CD14-positive monocyte (primary cell): ENCODE results near the gene NLGN1. TPM values are rescaled to one million over a fixed set of nuclear protein-coding genes. Genes with fewer than 3 reads are reported as not detected.

ENCODE experiments used
- DNase-seq, 3 donors: peaks; one replicate each; pipeline ENCODE4 v3.0.0-alpha.2; 2011 to 2022
- H2AFZ ChIP-seq: 2 replicates; pipeline ENCODE4 v1.6.0; 2012; ENCODE audit warnings: mild to moderate bottlenecking, low read depth, low read length, inconsistent platforms; ENCODE audit not compliant: insufficient read depth, poor library complexity, severe bottlenecking
- H3K27ac ChIP-seq, 2 donors: 1 replicate in 1 of 2; 2 replicates in 1 of 2; pipeline ENCODE4 v1.5.1; 2012 to 2013; ENCODE audit warnings: low read length in 2 of 2, control low read depth in 1 of 2, inconsistent platforms in 1 of 2, low read depth in 1 of 2, mild to moderate bottlenecking in 1 of 2
- H3K27me3 ChIP-seq, 2 donors: one replicate each; pipeline versions ENCODE4 v1.6.0 to v1.6.1; 2011 to 2013; ENCODE audit warnings: low read length in 2 of 2; ENCODE audit not compliant: control insufficient read depth in 2 of 2, insufficient read depth in 2 of 2
- H3K36me3 ChIP-seq, 2 donors: replicated peaks in 1 of 2; 1 replicate in 1 of 2; 2 replicates in 1 of 2; pipeline versions ENCODE4 v1.5.1 to v1.6.1; 2012 to 2013; ENCODE audit warnings: low read length in 2 of 2, control low read depth in 1 of 2, inconsistent platforms in 1 of 2, mild to moderate bottlenecking in 1 of 2; ENCODE audit not compliant: insufficient read depth in 2 of 2, control insufficient read depth in 1 of 2
- H3K4me1 ChIP-seq, 2 donors: 1 replicate in 1 of 2; 2 replicates in 1 of 2; pipeline versions ENCODE4 v1.5.1 to v1.6.1; 2012 to 2013; ENCODE audit warnings: low read length in 2 of 2, control low read depth in 1 of 2, inconsistent platforms in 1 of 2, mild to moderate bottlenecking in 1 of 2, moderate library complexity in 1 of 2; ENCODE audit not compliant: insufficient read depth in 2 of 2, control insufficient read depth in 1 of 2
- H3K4me2 ChIP-seq: replicated peaks from 2 replicates; pipeline ENCODE3; 2012; ENCODE audit warnings: low read length, moderate library complexity, mild to moderate bottlenecking; ENCODE audit not compliant: poor library complexity, severe bottlenecking; ENCODE audit errors: extremely low read depth
- H3K4me3 ChIP-seq, 3 experiments: fragments of 200-600 bp in 1 of 3; sonication (generic) in 1 of 3; replicated peaks in 1 of 3; 1 replicate in 2 of 3; 2 replicates in 1 of 3; pipeline ENCODE4 v1.5.1; 2011 to 2013; ENCODE audit warnings: low read length in 3 of 3, mild to moderate bottlenecking in 3 of 3, control low read depth in 2 of 3, low read depth in 2 of 3, inconsistent platforms in 1 of 3, moderate library complexity in 1 of 3
- H3K79me2 ChIP-seq: 2 replicates; pipeline ENCODE4 v1.6.0; 2012; ENCODE audit warnings: mild to moderate bottlenecking, control low read depth, inconsistent platforms, low read length, moderate library complexity; ENCODE audit not compliant: insufficient read depth
- H3K9ac ChIP-seq: 2 replicates; pipeline ENCODE4 v1.6.0; 2017; ENCODE audit warnings: low read length, mild to moderate bottlenecking; ENCODE audit not compliant: insufficient read depth, poor library complexity, severe bottlenecking
- H3K9me3 ChIP-seq, 2 donors: replicated peaks in 1 of 2; 1 replicate in 1 of 2; 2 replicates in 1 of 2; pipeline versions ENCODE4 v1.5.1 to v1.6.1; 2012 to 2013; ENCODE audit warnings: low read length in 2 of 2, control low read depth in 1 of 2; ENCODE audit not compliant: control insufficient read depth in 1 of 2, insufficient read depth in 1 of 2
- H4K20me1 ChIP-seq: 2 replicates; pipeline ENCODE4 v1.6.0; 2012; ENCODE audit warnings: mild to moderate bottlenecking, low read length, control low read depth, moderate library complexity; ENCODE audit not compliant: insufficient read depth
- H3K27ac Mint-ChIP-seq, 7 donors: one replicate each; pipeline ENCODE4 v1.8.0; 2020; ENCODE audit warnings: mild to moderate bottlenecking in 7 of 7, mixed read lengths in 7 of 7, moderate library complexity in 6 of 7, inconsistent platforms in 2 of 7
- H3K27me3 Mint-ChIP-seq, 3 donors: one replicate each; pipeline ENCODE4 v1.8.0; 2021 to 2022; ENCODE audit warnings: low read depth in 3 of 3, mild to moderate bottlenecking in 3 of 3, mixed read lengths in 3 of 3, moderate library complexity in 3 of 3, inconsistent platforms in 1 of 3
- H3K36me3 Mint-ChIP-seq, 2 donors: one replicate each; pipeline ENCODE4 v1.8.0; 2020; ENCODE audit warnings: mixed read lengths in 2 of 2, inconsistent platforms in 1 of 2, mild to moderate bottlenecking in 1 of 2
- H3K4me1 Mint-ChIP-seq: one replicate; pipeline ENCODE4 v1.8.0; 2020; ENCODE audit warnings: mild to moderate bottlenecking, mixed read lengths
- H3K4me3 Mint-ChIP-seq, 2 donors: one replicate each; pipeline ENCODE4 v1.8.0; 2020; ENCODE audit warnings: mild to moderate bottlenecking in 2 of 2, mixed read lengths in 2 of 2, moderate library complexity in 1 of 2
- H3K9me3 Mint-ChIP-seq, 7 donors: one replicate each; pipeline ENCODE4 v1.8.0; 2020 to 2022; ENCODE audit warnings: mixed read lengths in 7 of 7, mild to moderate bottlenecking in 6 of 7, moderate library complexity in 6 of 7, inconsistent platforms in 2 of 7
- WGBS: methylation state at CpG from one replicate; pipeline ENCODE4 v1.1.5; 2013; ENCODE audit warnings: missing lambda C conversion rate; ENCODE audit not compliant: insufficient coverage; 5-methylcytosine and 5-hydroxymethylcytosine counted together
- intact Hi-C, 2 donors: fragments of 100-400 bp; cut with micrococcal nuclease; formaldehyde crosslinking; loops; one replicate each; pipeline versions ENCODE4 v1.15.0 to v1.15.1; 2023
- polyA plus RNA-seq, 3 donors: library from polyadenylated mRNA; depleted of rRNA in 1 of 3; unstranded in 2 of 3; stranded (reverse) in 1 of 3; fragments of 300-500 nt in 2 of 3; fragments of >200 nt in 1 of 3; fragmentation: Illumina TruSeq in 2 of 3; gene quantifications; 1 replicate in 2 of 3; 2 replicates in 1 of 3; pipeline ENCODE4 v1.2.3, GENCODE V29; 2012 to 2021
- TF ChIP-seq, protein P1 (sequence below): fragments of 200-600 bp; IDR thresholded peaks from one replicate; pipeline ENCODE4 v1.8.0; 2022; ENCODE audit warnings: antibody characterized with exemption, mild to moderate bottlenecking

The NLGN1 gene
- polyA plus RNA-seq, 3 donors: not detected

DNA sequence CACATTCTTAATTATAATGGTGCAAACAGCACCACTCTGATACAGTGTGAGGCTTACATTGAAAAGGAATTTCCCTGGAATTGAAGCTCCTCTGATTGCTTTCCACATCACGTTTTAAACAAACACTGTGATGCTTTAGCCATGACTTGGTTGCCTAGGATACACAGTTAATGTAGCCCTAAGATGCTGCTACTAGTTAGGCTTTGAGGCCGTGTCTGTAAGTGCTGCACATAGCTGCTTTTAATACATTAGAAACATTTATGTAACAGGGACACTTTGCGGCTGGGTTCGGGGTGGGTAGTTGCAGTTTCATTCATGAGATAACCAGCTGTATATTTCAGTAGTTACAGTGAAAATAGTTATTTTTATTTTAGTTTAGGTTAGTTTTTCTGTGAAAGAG is 334.7 kb downstream of the NLGN1 start:
- no peak overlapping the region for H3K4me2 ChIP-seq
- no peak overlapping the region for H3K27ac Mint-ChIP-seq
- no peaks in the 10 kb centered on the region for H3K9me3 ChIP-seq
- H3K27me3 ChIP-seq: no peaks in the 10 kb centered on the region
- H3K4me3 Mint-ChIP-seq: no peak overlapping the region
- no peak for DNase-seq
- no peaks in the 10 kb centered on the region for H3K79me2 ChIP-seq
- 80% methylated on average over 1 of the region's 4 CpGs for WGBS
- H3K36me3 Mint-ChIP-seq: no peaks in the 10 kb centered on the region
- peaks cover 0 to 3% (median 0%) of the 10 kb centered on the region in 7 donors for H3K9me3 Mint-ChIP-seq
- no peak overlapping the region for H3K9ac ChIP-seq
- no peaks in the 10 kb centered on the region for H4K20me1 ChIP-seq
- H3K4me1 ChIP-seq: no peaks in the 10 kb centered on the region
- H3K4me1 Mint-ChIP-seq: no peaks in the 10 kb centered on the region
- intact Hi-C loops: no loop called here
- H2AFZ ChIP-seq: no peak overlapping the region
- TF ChIP-seq, protein P1, sequence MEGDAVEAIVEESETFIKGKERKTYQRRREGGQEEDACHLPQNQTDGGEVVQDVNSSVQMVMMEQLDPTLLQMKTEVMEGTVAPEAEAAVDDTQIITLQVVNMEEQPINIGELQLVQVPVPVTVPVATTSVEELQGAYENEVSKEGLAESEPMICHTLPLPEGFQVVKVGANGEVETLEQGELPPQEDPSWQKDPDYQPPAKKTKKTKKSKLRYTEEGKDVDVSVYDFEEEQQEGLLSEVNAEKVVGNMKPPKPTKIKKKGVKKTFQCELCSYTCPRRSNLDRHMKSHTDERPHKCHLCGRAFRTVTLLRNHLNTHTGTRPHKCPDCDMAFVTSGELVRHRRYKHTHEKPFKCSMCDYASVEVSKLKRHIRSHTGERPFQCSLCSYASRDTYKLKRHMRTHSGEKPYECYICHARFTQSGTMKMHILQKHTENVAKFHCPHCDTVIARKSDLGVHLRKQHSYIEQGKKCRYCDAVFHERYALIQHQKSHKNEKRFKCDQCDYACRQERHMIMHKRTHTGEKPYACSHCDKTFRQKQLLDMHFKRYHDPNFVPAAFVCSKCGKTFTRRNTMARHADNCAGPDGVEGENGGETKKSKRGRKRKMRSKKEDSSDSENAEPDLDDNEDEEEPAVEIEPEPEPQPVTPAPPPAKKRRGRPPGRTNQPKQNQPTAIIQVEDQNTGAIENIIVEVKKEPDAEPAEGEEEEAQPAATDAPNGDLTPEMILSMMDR: no peak
- no peak overlapping the region for H3K4me3 ChIP-seq
- no peak overlapping the region for H3K27ac ChIP-seq
- no peaks in the 10 kb centered on the region for H3K27me3 Mint-ChIP-seq
- no peaks in the 10 kb centered on the region for H3K36me3 ChIP-seq

DNA sequence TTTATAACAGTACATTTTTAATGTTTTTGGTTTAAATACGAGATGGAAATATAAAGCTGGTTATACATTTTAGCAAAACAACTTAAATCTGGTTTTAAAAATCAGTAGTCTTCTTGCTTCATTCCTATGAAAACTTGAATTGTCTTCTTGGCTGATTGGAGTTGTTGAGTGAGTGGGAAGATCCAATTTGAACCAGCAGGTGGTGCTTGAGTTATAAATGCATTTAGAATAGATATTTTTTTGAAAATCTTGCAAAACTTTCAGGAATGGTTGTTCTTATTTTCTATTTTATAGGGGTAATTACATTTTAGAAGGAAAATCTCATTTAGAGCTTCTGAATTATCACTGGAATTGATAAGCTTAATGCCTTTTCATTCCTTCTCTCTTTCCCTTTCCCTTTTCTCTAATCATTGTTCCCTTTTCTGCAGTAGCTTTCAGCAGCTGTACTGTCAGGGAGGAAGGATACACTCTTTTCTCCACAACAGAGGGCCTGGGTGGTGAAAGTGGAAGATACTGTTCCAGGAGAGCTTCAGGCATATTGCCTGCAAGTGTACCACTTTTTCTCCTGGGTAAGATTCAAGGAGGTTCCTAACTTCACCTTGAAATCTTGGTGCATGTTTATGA is 335.6 kb downstream of the NLGN1 start:
- H3K79me2 ChIP-seq: no peaks in the 10 kb centered on the region
- no CpG with 5 or more reads among the region's 1 CpG for WGBS
- no peak overlapping the region for H2AFZ ChIP-seq
- no peak overlapping the region for H3K4me3 ChIP-seq
- no peak overlapping the region for H3K4me3 Mint-ChIP-seq
- H3K36me3 ChIP-seq: no peaks in the 10 kb centered on the region
- no peaks in the 10 kb centered on the region for H3K9me3 ChIP-seq
- H3K9me3 Mint-ChIP-seq: peaks cover 0 to 3% (median under 1%) of the 10 kb centered on the region in 7 donors
- H3K4me2 ChIP-seq: no peak overlapping the region
- H3K4me1 Mint-ChIP-seq: no peaks in the 10 kb centered on the region
- H4K20me1 ChIP-seq: no peaks in the 10 kb centered on the region
- intact Hi-C loops: no loop called here
- H3K4me1 ChIP-seq: no peaks in the 10 kb centered on the region
- no peak overlapping the region for H3K27ac Mint-ChIP-seq
- no peaks in the 10 kb centered on the region for H3K27me3 Mint-ChIP-seq
- H3K36me3 Mint-ChIP-seq: no peaks in the 10 kb centered on the region
- H3K27ac ChIP-seq: no peak overlapping the region
- no peaks in the 10 kb centered on the region for H3K27me3 ChIP-seq
- TF ChIP-seq, protein P1: no peak
- DNase-seq: no peak
- H3K9ac ChIP-seq: no peak overlapping the region
